Ishikawa (cell line): ENCODE data around the gene MCU.

Source experiments
- CREB1 ChIP-seq: IDR thresholded peaks from 2 replicates; pipeline ENCODE4 v1.6.1; 2012; ENCODE audit warnings: low read depth
- EP300 ChIP-seq: IDR thresholded peaks from 2 replicates; pipeline ENCODE4 v1.6.1; 2012; ENCODE audit warnings: borderline replicate concordance
- MAX ChIP-seq: IDR thresholded peaks from 2 replicates; pipeline ENCODE4 v1.6.1; 2012
- NFIC ChIP-seq: IDR thresholded peaks from 2 replicates; pipeline ENCODE4 v1.6.1; 2012
- RAD21 ChIP-seq: IDR thresholded peaks from 2 replicates; pipeline ENCODE4 v1.6.1; 2012; ENCODE audit warnings: low read depth
- REST ChIP-seq: IDR thresholded peaks from 2 replicates; pipeline ENCODE4 v1.6.1; 2012; ENCODE audit warnings: low read depth, mild to moderate bottlenecking
- TAF1 ChIP-seq: IDR thresholded peaks from 2 replicates; pipeline ENCODE4 v1.6.1; 2012; ENCODE audit warnings: low read depth, mild to moderate bottlenecking
- YY1 ChIP-seq: IDR thresholded peaks from 2 replicates; pipeline ENCODE4 v1.6.1; 2012; ENCODE audit warnings: low read depth

GRCh38 chr10:72642318-72642717 is 49.6 kb upstream of the MCU start:
- TF ChIP-seq EP300 (no peak), CREB1 (no peak), REST (no peak), MAX (no peak), NFIC (no peak), TAF1 (no peak), RAD21 (no peak), YY1 (no peak)
